ENCODE measurements around the gene PTPRG. TPM values are rescaled to one million over a fixed set of nuclear protein-coding genes. Genes with fewer than 3 reads are reported as not detected.

PTPRG gene
- polyA plus RNA-seq, 1 donor (not counting 4 experiments of a cell fraction or from before 2014, with no cell fraction given), result 12.1 TPM

- no peak for TF ChIP-seq EZH2 (IDR thresholded peaks at IDR 0.05; ENCODE audit: low read length)
- TF ChIP-seq, protein P1, sequence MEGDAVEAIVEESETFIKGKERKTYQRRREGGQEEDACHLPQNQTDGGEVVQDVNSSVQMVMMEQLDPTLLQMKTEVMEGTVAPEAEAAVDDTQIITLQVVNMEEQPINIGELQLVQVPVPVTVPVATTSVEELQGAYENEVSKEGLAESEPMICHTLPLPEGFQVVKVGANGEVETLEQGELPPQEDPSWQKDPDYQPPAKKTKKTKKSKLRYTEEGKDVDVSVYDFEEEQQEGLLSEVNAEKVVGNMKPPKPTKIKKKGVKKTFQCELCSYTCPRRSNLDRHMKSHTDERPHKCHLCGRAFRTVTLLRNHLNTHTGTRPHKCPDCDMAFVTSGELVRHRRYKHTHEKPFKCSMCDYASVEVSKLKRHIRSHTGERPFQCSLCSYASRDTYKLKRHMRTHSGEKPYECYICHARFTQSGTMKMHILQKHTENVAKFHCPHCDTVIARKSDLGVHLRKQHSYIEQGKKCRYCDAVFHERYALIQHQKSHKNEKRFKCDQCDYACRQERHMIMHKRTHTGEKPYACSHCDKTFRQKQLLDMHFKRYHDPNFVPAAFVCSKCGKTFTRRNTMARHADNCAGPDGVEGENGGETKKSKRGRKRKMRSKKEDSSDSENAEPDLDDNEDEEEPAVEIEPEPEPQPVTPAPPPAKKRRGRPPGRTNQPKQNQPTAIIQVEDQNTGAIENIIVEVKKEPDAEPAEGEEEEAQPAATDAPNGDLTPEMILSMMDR (optimal IDR thresholded peaks at IDR 0.05 in 1 of 3, IDR thresholded peaks at IDR 0.05 in 1 of 3, conservative IDR thresholded peaks at IDR 0.05 in 1 of 3; ENCODE audit: extremely low read depth in 1 of 3, insufficient read depth in 2 of 3, low read length in 3 of 3), result no peak
- Histone ChIP-seq H3K36me3 (ENCODE audit: control insufficient read depth in 2 of 2, extremely low read depth in 1 of 2, insufficient read depth in 2 of 2, low read length in 2 of 2) (no peaks in the 10 kb centered on the region), H3K79me2 (ENCODE audit: control insufficient read depth, insufficient read depth, low read length) (no peaks in the 10 kb centered on the region), H3K4me3 (ENCODE audit: control insufficient read depth in 2 of 3, extremely low read depth in 1 of 3, insufficient read depth in 2 of 3, low read depth in 1 of 3, low read length in 3 of 3) (no peak overlapping the region), H3K4me2 (ENCODE audit: control insufficient read depth, extremely low read depth, insufficient read depth, low read depth, low read length) (no peak overlapping the region), H3K9ac (ENCODE audit: control insufficient read depth, extremely low read depth, insufficient read depth, low read length) (no peak overlapping the region), H3K4me1 (ENCODE audit: control insufficient read depth, extremely low read depth, insufficient read depth, low read length) (peaks cover 9% of the 10 kb centered on the region), H3K9me3 (ENCODE audit: control insufficient read depth, low read depth, low read length) (no peaks in the 10 kb centered on the region), H3K27ac (ENCODE audit: control insufficient read depth, insufficient read depth, low read length) (no peak overlapping the region), H3K27me3 (ENCODE audit: control insufficient read depth, extremely low read depth, insufficient read depth, low read length) (no peaks in the 10 kb centered on the region), H3K9me1 (ENCODE audit: control insufficient read depth, extremely low read depth, insufficient read depth, low read length) (no peaks in the 10 kb centered on the region), H4K20me1 (ENCODE audit: control insufficient read depth, extremely low read depth, insufficient read depth, low read length) (no peaks in the 10 kb centered on the region), H2AFZ (ENCODE audit: control insufficient read depth, low read length) (no peak overlapping the region)
- dilution Hi-C loops (cut with MboI; ENCODE audit: extremely low pct_ligation_motif_present, low sequenced_read_pairs), result no loop called here
- FAIRE-seq (no peak), DNase-seq (ENCODE audit: low read depth, low spot score) (no peak)
Measured at GRCh38 chr3:61890167-61890566, 328.8 kb downstream of the PTPRG start.

DNA sequence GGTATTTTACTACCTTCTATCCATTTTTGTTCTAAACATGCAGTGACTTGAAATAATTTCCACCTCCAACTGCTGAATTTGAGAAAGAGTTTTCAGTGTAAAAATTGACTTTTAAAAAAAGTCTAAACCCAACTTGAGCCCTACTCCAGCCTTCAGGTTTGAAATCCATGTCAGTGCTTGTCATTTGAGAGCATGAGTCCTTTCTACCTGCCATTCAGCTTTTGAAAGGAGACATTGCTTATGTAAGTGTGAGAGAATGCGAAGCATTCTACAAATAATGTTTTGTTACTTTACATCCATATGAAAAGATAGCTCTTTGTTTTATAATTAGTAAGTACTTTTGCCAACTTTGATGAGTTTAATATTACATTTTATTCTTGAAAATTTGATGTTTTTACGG lies 329.2 kb downstream of the PTPRG start:
- no peak overlapping the region for H3K9ac ChIP-seq (ENCODE audit: control insufficient read depth, extremely low read depth, insufficient read depth, low read length)
- H2AFZ ChIP-seq (ENCODE audit: control insufficient read depth, low read length), result no peak overlapping the region
- no peak overlapping the region for H3K27ac ChIP-seq (ENCODE audit: control insufficient read depth, insufficient read depth, low read length)
- TF ChIP-seq, protein P1 (optimal IDR thresholded peaks at IDR 0.05 in 1 of 3, IDR thresholded peaks at IDR 0.05 in 1 of 3, conservative IDR thresholded peaks at IDR 0.05 in 1 of 3; ENCODE audit: extremely low read depth in 1 of 3, insufficient read depth in 2 of 3, low read length in 3 of 3), result no peak
- no peak for TF ChIP-seq EZH2 (IDR thresholded peaks at IDR 0.05; ENCODE audit: low read length)
- H3K9me1 ChIP-seq (ENCODE audit: control insufficient read depth, extremely low read depth, insufficient read depth, low read length), result no peaks in the 10 kb centered on the region
- DNase-seq (ENCODE audit: low read depth, low spot score) (no peak), FAIRE-seq (no peak)
- H3K79me2 ChIP-seq (ENCODE audit: control insufficient read depth, insufficient read depth, low read length), result no peaks in the 10 kb centered on the region
- no peak overlapping the region for H3K4me3 ChIP-seq (ENCODE audit: control insufficient read depth in 2 of 3, extremely low read depth in 1 of 3, insufficient read depth in 2 of 3, low read depth in 1 of 3, low read length in 3 of 3)
- no peaks in the 10 kb centered on the region for H3K27me3 ChIP-seq (ENCODE audit: control insufficient read depth, extremely low read depth, insufficient read depth, low read length)
- no peaks in the 10 kb centered on the region for H3K36me3 ChIP-seq (ENCODE audit: control insufficient read depth in 2 of 2, extremely low read depth in 1 of 2, insufficient read depth in 2 of 2, low read length in 2 of 2)
- no peaks in the 10 kb centered on the region for H3K9me3 ChIP-seq (ENCODE audit: control insufficient read depth, low read depth, low read length)
- dilution Hi-C loops (cut with MboI; ENCODE audit: extremely low pct_ligation_motif_present, low sequenced_read_pairs), result no loop called here
- no peaks in the 10 kb centered on the region for H4K20me1 ChIP-seq (ENCODE audit: control insufficient read depth, extremely low read depth, insufficient read depth, low read length)
- no peak overlapping the region for H3K4me2 ChIP-seq (ENCODE audit: control insufficient read depth, extremely low read depth, insufficient read depth, low read depth, low read length)
- H3K4me1 ChIP-seq (ENCODE audit: control insufficient read depth, extremely low read depth, insufficient read depth, low read length), result peaks cover 13% of the 10 kb centered on the region

Measured in keratinocyte (primary cell).